GM10847 (cell line): Measurements from ENCODE around the gene CFAP97D2.

Experiments
- POLR2A ChIP-seq: IDR thresholded peaks from 2 replicates; pipeline ENCODE4 v1.6.1; 2011; ENCODE audit not compliant: insufficient read length; ENCODE audit errors: extremely low read depth

The CFAP97D2 gene

DNA sequence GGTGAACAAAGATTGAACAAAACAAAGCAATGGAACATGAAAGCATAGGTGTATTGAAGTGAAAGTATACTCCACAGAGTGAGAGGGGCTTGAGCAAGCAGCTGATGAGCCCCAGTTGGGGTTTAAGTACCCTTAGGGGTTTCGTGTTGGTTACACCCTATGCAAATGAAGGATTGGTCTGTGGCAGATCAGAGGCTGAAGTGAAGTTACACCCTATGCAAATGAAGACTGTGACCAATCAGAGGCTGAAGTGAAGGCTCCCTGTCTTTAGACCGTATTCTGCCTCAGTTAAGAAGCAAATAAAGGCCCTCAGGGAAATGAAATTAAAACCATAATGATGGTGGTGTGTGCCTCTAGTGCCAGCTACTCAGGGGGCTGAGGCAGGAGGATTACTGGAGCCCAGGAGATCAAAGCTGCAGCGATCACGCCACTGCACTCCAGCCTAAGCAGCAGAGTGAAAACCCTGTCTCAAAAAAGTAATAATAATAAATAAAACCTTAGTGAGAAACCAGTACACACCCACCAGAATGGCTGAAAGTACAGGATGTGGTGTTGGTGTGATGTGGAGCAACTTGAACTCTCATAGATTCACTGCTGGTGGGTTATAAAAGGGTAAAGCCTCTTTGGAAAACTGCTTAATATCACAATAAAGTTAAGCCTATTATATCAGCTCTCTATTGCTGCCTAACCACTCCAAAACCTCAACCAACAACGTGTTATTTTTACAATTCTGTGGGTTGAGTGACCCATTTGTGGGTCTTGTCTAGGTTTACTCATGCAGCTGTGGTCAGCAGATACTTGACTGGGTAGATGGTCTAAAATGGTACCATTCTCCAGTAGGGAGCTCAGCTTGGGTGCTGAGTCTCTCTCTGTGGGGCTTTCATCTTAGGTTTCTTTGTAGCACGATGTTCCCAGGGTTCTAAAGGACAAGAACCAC, 89.6 kb downstream of the CFAP97D2 start:
- no peak for TF ChIP-seq POLR2A

GRCh38 chr13:114269281-114269770, 90.3 kb downstream of the CFAP97D2 start:
- TF ChIP-seq POLR2A: no peak
